OCI-LY3 (cell line): Measurements from ENCODE around the gene USF1.

Experiments used
- CTCF ChIP-seq: fragments of 200-600, 300-600 bp; sonication (generic); IDR thresholded peaks from 2 replicates; pipeline ENCODE4 v1.5.1; 2014; ENCODE audit warnings: antibody characterized with exemption, low read length, low read depth
- EZH2phosphoT487 ChIP-seq: fragments of 200-600 bp; shearing (Covaris generic); IDR thresholded peaks from 2 replicates; pipeline ENCODE4 v1.6.1; 2018; ENCODE audit warnings: antibody characterized with exemption, mixed run types, low read depth

- TF ChIP-seq CTCF: peak; percentile 84
- no peak for TF ChIP-seq EZH2phosphoT487
Measured at GRCh38 chr1:161071886-161072371, 26.2 kb upstream of the USF1 start.
